HG03025 (cell line): ENCODE data around the gene SBF1.
"Not testable (repeated sequence)": the region's sequence is repeated elsewhere in the genome, so short reads cannot be mapped to it uniquely, and the experiment has no call there.

Source experiments
- ATAC-seq: cut with Tn5 transposase; IDR thresholded peaks from one replicate; pipeline ENCODE4 v1.9.1; 2021; ENCODE audit warnings: mild to moderate bottlenecking, moderate library complexity; ENCODE audit not compliant: unreplicated experiment, low FRiP score

SBF1 gene

DNA sequence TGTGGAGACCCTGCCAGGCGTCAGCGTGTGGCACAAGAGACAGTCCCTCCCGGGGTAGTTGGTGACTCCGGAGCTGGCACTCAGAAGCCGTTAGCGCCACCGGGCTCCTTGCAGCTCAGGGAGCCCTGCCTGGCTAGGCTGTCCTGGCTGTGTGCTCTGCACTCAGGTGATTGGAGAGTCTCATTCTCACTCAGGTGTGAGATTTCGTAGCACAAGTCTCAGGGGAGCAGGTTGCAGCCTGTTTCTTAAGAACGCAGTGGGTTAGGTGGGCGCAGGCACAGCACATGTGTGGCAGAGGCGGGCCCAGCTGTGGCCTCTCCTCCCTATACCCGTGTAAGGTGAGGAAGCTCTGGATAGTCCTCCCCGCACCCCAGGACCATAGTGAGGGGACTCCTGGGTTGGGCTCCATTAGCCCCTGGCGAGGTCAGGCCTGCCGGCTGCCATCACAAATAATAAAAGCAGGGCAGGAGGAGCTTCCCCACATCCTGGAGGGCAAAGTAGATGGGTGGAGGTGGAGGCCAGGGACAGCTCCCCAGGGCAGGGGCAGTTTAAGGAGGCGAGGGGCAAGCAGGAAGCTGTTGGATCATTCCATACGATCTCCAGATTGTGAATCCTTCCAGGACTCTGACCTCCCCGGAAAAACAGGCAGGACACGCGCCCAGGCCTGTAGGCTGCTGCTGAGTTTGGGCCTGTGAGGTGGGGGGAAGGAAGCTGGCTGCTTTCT is 39.4 kb downstream of the SBF1 start:
- no peak for ATAC-seq

DNA sequence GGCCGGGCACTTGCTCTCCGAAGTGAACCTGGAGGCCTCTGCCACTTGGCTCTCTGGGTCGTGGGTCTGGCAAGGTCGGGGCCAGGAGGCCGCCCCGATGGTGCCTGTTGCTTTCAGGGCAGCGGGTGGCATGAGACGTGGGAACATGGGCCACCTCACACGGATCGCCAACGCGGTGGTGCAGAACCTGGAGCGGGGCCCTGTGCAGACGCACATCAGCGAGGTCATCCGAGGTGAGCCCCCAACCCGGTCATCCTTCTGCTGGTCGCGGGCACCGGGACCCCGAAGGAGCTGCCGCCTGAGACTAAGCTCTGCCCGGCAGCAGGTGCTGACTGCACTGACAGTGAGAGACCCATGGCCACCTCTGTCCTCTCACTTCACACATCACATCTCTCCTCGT is 40.0 kb downstream of the SBF1 start:
- no peak for ATAC-seq

DNA sequence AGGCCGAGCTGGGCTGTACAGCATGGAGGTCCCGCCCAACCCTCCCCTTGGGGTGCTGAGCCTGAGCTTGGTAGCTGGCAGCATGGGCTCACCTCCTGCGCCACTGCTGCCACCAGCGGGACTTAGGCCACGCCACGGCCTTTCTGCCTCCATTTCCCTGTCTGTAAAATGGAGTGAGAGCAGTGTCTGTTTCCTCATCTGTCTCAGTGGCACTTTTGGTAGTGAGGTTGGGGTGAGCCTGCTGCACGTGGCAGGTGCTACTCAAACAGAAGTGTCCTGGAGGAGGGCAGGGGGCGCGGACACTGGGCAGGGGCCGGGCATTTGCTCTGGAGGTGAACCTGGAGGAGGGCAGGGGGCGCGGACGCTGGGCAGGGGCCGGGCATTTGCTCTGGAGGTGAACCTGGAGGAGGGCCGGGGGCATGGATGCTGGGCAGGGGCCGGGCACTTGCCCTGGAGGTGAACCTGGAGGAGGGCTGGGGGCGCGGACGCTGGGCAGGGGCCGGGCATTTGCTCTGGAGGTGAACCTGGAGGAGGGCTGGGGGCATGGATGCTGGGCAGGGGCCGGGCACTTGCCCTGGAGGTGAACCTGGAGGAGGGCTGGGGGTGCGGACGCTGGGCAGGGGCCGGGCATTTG is 41.8 kb downstream of the SBF1 start:
- not testable (repeated sequence) for ATAC-seq

DNA sequence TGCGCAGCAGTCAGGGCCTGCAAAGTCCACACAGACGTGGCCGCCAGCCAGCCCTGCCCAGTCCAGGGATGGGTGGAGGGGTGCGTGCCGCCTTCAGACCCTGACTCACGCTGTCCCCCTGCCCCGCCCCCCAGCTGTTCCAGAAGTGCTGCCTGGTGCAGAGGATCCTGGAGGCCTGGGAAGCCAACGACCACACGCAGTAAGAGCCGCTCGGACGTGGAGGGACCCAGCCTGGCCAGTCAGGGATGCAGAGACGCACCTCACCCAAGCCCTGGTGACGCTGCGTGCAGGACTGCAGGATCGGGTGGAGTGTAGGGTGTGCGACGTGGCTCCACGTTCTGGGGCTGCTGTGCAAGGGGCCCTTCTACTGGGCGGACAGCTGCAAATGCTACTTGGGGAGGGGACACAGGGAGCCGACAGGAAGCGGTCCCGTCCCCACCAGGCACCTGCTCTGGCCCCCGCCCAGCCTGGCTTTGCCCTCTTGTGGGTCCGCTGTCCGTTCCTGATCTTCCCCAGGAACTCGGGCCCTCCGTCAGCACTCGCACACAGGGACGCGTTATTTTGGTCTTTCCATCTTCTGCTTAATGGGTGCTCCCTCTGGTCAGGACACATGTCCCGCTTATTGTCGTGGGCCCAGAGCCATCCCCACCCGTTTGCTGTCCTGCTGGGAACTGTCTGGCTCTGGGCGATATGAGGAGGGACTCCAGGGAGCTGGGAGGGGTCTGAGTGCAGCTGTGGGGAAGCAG is 42.5 kb downstream of the SBF1 start:
- no peak for ATAC-seq

DNA sequence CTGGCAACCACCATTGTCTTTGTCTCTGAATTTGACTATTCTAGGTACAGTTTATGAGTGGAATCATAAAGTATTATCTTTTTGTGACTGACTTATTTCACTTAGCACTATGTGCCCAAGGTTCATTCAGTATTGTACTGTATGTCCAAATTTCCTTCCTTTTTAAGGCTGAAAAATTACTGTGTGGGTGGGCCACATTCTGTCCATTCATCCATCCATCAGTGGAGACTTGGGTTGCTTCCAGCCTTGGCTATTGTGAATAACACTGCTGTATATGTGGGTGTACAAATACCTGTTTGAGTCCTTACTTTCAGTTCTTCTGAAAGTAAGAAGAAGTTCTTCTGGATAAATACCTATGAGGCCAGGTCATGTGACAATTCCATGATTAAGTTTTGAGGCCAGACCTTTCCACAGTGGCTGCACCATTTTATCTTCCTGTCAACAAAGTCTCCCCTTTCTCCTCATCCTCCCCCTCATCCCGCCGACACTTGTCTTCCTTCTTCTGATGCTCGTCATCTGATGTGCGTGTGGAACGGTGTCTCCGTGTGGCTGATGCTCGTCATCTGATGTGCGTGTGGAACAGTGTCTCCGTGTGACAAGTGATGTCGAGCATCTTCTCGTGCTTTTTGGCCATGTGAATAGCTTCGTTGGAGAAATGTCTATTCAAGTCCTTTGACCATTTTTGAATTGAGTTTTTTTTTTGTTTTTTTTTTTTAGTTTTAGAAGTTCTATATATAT is 49.5 kb downstream of the SBF1 start:
- ATAC-seq: no peak

DNA sequence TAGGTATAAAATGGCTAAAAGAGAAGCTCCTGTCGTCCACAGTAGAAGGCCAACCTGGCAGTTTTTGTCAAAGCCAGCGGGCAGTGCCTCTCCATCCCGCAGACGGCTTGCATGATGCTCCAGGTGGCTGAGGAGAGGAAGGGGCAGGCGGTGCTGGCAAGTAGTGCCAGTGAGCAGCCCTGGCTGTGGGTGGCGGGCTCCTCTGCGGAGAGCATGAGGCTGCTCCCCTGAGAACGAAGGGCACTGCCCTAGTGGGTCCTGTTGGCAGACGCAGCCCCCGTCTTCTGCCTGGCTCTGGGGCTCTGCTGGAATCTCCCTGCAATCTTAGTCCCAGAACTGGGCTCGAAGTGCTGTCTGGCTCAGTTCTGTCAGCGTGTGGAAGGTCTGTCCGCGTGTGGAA is 50.9 kb downstream of the SBF1 start:
- ATAC-seq: no peak

DNA sequence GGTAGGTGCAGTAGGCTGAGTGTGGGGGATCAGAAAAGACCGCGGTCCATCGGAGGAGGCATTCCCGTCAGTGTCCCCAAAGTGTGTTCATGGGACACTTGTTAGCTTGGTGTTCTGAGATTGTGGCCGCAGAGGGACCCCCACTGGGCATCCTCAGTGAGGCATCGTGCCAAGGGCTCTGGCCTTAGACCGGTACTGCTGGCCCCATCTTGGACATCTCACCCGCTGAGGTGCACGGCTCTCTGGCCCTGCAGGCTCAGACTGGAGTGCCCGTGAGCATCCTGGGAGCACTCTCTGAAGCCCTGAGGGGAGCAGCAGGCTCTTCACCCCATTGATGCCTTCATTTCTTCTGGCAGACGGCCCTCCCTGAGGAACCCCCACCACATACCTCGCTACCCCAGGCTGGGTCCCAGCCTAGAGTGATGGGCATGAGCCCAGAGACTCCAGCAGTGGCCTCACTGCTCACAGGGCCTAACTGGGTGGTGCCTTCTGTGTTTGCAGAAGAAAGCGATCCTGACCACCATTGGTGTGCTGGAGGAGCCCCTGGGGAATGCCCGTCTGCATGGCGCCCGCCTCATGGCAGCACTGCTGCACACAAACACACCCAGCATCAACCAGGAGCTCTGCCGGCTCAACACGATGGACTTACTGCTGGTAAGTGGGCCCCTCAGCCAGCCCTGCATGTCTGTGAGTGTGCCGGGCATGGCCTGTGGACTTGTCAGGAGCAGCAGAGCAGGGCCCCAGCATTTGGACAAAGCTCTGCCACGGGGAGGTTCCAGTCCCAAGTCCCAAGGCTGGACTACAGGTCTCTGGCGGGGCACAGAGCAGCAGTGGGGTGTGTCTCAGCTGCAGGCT is 51.6 kb downstream of the SBF1 start:
- no peak for ATAC-seq

DNA sequence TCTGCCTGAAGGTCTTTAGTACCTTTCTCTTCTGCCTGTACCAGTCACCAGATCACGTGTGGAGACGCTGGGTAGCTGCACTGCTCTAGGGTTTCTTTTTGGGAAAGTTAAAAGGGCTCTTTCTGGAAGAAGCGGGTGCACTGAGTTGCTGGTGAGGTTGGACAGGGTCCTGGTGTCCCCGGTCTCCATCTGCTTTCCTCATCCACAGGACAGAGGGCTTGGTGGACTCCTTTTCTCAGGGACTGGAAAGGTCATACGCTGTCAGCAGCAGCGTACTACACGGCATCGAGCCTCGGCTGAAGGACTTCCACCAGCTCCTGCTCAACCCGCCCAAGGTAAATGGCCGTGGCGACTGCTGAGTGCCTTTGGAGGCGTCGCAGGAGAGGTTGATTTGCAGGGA is 52.8 kb downstream of the SBF1 start:
- ATAC-seq: no peak

DNA sequence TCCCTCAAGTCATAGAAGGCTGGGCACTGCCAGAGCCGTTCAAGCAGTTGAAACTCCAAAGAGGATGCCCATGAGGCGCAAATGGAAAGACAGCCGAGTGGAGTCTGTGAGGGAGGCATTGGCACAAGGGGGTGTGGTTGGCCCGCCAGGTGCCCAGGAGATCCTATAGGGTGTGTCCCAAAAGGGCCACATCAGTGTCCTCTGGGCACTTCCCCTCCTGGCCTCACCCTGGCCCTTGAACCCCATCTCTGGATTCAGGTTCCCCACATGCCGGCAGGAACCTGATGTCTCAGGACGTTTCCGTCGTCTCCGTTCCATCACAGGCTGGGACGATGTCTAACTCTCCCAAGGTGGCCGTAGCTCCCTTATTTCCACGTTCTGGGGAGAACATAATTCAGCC is 54.3 kb downstream of the SBF1 start:
- ATAC-seq: no peak

DNA sequence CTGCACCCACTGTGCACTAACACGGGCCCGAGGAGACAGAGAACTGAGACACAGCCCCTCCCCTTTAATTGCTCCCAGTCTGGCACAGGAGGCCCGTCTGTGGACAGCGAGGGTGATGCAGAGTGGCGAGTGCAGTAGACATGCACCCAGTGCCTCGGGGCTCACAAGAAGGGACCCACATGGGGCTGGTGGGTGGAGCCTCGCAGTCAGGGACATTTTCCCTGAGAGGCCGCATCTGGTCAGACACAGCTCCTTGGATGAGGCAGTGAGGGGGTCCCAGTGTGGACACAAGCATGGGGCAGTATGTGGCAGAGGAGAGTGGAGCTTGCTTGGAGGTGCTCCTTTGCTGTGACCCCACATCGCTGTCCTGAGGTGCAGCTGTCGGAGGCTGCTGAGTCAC is 54.8 kb downstream of the SBF1 start:
- no peak for ATAC-seq

DNA sequence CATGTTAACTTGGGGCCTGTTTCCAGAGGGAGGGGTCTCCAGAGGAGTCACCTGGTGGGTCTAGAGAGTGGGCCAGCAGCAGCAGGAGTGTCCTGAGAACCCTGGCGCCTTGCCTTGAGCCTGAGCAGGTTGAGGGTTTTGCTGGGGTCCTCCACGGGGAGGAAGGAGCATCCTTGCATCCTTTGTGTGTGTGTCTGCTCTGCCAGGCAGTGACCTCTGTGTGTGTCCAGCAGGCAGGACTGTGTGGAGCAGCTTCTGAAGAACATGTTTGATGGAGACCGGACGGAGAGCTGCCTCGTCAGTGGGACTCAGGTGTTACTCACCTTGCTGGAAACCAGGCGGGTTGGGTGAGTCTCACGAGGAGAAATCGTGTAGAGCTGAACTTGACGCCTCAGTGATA is 55.7 kb downstream of the SBF1 start:
- no peak for ATAC-seq

DNA sequence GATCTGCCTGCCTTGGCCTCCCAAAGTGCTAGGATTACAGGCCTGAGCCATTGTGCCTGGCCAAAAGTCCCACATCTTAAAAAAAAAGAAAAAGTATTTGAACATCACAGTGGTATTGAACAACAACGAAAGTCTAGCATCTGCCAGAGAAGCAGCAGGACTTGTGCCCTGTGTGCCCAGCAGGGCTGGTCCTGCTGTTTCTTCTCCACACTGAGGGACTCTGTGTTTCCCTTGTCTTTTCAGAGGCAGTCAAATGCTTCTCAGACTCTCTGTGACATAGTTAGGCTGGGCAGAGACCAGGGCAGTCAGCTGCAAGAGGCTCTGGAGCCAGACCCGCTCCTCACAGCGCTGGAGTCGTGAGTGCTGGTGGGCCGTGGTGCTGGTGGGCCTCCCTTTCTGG is 56.2 kb downstream of the SBF1 start:
- no peak for ATAC-seq

DNA sequence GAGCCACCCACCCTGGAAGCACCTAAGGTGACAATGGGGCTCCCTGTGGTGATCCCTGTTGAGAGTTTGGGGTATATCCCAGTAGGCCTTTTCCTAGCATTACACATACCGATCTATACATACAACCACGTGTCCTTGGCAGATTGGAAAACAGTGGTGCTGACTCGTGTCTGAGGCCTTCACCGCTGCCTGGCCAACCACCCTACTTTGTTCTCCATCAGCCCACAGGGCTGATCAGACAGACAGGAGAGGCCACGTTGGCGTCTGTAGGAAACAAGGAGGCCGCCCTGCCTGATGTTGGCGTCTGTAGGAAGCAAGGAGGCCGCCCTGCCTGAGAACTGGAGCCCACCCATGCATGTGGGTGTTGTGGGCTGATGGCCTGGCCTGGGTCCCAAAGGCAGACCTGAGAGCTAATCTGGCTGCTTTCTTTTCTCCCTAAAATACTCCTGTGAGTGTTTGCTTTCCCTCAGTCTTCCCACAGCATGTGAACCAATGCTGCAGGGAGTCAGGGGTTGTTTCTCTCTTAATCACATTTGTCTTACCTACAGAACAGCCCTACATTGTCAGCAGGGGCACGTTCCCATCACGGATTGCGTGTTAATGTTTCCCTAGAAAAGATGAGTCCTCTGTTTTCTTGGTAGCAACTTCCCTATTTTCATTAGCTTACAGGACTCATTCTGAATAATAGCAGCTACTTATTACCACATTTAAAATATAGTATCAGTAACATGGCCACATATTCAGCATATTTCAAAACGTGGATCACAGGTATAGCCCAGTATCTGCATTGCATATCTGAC is 57.2 kb downstream of the SBF1 start:
- ATAC-seq: no peak

DNA sequence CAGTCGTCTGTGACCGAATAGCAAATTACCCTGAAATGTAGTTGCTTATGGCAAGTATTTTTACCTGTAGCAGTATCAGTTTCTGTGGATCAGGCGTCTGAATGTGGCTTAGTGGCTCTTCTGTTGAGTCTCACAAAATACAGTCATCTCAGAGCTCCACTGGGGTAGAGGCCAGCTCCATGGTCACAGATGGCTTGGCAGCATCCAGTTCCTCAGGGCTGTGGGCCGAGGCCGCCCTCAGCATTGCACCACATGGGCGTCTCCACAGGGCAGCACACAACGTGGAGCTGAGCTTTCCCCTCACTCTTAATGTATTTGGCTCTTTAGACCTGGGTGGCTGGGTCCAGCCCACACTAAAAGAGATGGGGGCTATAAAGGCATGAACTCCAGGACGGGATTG is 57.8 kb downstream of the SBF1 start:
- ATAC-seq: no peak

DNA sequence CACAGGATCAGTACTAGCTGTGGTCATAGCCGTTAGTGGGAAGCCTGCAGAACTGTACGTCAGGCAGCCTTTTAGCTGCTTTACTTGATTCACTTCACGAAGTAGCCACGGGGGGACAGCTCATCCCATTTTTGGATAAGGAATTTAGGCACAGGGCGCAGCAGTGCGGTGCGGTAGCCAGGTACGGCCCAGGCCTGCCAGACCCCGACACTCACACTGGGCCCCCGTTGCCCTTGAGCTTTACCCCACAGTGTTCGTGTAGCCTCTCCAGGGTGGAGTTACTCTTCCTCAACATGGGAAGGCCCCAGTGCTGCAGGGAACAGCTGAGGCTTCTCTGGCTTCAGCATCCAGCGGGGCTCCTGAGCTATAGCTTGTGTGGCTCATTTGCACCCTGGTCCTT is 59.4 kb downstream of the SBF1 start:
- ATAC-seq: no peak

DNA sequence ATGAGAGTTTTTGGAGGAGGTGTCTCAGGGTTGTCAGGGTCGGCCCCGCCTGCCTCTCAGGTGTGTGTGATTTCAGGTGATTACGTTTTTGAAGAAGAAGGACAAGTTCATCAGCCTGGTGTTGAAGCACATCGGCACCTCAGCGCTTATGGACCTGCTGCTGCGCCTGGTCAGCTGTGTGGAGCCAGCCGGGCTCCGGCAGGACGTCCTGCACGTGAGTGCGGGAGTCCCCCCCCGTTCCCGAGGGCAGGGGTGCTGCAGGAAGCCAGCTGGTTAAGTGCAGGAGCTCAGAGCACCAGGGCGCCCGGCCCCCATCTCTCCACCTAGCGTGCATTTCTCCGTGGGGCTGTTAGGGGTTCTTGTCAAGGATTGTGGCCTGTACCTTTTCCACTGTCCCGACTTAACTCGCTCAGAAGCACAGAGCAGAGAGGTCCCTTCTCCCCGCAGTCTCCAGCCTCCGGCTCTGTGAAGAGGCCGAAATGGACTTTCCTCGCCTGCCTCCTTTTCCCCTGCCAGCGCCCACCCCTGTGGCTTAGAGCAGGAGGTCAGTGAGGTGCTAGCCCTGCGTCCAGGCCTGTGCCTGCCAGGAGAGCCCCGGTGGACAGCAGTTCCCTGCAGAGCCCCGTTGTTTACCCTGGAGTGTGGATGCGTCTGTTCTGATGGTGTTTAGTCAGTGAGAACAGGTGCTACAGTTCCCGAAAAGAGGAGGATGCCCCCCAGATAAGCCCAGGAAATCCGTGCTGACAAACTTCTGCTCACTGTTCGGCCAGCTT is 60.2 kb downstream of the SBF1 start:
- no peak for ATAC-seq

DNA sequence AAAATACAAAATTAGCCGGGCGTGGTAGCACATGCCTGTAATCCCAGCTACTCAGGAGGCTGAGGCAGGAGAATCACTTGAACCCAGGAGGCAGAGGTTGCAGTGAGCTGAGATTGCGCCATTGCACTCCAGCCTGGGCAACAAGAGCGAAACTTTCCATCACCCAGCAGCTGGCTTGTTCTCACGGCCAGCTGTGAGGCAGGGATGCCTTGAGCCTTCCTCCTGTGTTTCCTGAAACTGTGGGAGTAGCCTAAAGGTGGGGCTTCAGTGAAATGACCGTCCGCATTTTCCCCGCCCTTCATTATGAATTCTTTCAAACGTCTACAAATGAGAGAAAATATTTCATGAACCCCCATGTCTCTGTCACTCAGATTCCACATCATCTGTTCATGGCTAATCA is 65.9 kb downstream of the SBF1 start:
- not testable (repeated sequence) for ATAC-seq

DNA sequence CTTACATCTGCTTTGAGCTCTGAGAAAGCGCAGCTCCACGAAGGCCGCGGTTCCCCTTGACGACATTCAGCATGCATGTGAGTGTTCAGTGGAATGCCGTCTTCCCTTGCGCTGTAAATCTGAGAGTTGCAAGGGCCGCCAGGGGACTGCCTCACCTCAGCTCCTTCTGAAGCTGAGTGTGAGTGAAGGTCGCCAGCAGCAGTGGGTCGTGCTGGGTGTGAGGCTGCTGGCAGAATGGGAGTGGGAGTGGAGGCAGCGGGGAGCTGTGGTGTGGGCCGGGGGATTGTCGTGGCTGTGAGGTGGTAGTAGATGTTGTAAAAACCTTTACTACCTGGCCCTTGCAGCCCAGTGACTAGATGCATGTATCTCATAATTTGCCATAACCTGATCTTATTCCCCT is 66.5 kb downstream of the SBF1 start:
- no peak for ATAC-seq
